HuH-7.5 (cell line): Measurements from ENCODE around the gene RHEB.
A peak's percentile ranks its signal among the peaks of the same experiment; 100 is the strongest.

Experiments
- DNase-seq: peaks from one replicate; pipeline ENCODE4 v3.0.0; 2011; ENCODE audit warnings: low spot score

The RHEB gene

DNA sequence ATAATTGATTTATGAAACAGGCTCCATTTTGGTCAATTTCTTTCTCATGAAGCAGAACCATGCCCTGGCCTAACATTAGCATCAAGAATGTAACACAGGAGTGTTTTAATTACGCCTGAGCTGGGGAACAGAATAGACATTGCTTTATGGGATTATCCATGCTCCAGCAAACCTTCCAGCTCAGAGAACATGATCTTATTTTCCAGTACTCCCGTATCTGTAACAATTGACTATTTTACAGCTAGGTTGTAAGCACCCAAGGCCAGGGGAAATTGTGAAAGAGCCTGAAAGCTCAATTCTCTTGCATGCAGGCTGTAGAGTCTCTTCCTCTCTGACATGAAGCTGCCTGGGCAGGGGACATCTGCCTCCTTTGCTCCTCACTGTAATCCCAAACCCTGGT is 49.0 kb downstream of the RHEB start:
- no peak for DNase-seq

DNA sequence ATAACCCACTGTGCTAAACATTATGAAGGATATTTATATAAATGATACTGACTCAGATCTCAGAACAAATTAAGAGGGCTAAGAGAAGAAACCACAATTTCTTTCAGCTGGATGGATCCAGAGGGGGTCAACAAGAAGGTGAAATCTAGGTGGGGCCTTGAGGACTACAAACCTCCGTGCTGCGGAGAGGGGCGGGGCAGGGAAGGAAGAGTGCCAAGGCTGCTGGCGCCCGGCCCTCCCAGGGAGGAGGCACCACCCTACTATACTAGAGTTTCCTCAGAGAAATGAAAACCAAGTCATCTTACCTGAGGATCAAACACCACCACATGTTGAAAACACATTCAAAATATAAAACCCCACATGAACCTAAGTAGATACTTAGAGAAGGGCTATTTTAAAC is 50.4 kb downstream of the RHEB start:
- no peak for DNase-seq

DNA sequence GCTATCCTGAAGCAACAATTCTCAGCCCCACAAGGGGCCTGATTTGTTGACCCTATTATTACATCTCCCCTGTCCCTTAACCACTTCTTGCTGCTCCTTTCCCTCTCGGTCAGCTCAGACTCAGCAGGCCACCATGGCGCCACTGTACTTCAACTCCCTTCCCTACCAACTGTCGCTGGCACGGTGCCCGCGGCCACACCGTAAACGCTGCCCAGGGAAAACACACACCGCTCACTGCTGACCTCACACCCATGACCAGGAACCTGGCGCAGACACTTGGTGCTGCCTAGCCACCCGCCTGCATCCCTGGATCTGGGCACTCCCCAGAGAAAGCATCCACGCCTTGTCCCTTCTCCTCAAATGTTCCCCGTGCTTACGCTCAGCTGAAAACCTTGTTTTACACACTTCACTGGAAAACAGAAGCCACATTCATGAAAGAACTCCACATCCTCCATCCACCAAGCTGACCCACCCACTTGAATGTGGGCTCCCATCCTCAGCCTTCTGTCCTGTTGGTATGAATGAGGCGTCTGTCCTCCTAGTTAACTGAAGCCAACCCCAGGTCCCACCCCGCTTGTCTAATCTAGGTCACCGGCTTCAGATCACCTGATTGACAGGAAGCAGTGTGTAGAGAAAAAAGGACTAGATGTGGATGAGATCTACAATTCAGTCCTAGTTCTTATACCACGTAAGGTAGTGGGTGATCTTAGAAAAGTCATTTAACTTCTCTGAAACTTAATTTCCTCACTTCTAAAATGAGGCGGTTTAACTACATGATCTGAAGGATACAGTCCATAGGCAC is 51.3 kb downstream of the RHEB start:
- DNase-seq: no peak

DNA sequence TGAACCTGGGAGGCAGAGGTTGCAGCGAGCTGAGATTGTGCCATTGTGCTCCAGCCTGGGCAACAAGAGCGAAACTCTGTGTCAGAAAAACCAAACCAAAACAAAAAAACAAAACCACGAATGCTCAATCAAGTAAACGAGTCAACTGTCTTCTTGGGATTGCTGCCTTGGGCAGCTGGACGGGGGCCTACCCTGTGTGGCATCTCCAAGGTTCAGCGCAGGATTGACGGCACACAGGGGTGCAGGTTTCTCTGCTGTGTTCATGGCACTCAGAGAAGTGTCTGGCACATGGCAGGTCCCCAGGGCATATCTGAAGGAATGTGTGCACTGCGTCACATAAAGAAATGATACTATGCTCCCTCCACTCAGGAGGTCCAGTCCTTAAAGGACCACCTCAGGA is 54.5 kb downstream of the RHEB start:
- DNase-seq: no peak

DNA sequence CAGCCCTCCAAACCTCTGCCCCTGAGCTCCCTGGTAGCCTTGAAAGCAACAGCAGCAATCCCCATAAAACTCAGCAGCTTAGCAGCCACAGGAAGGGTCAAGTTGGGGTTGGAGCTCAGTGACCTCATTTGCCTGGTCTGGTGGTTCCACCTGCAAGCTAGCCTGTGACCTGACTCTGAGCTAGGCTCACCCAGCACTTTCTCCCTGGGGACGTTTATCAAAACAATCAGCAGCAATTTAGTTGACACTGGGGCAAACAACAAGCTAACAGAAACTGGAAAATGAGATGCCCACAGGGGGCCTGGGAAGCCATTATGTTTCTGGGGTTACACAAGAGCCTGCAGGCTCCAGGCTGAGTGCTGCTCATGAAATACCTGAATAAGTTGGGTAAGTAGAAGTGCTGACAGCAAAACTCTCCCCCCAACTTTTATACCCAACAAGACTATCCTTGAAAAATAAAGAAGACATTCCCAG is 57.4 kb downstream of the RHEB start:
- DNase-seq: no peak

DNA sequence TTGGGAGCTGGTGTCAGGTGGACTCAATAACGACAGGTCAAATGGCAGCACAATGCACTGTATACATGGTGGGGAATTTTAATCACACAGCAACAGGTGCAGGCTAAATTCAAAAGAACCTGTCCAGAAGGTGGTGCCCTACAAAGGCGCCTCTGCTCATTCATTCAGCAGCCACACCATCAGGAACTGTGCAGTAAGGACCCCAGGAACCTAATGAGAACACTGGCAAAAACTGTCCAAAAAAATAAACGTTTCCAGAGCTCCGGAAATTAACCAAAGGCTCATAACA is 57.8 kb downstream of the RHEB start:
- no peak for DNase-seq

DNA sequence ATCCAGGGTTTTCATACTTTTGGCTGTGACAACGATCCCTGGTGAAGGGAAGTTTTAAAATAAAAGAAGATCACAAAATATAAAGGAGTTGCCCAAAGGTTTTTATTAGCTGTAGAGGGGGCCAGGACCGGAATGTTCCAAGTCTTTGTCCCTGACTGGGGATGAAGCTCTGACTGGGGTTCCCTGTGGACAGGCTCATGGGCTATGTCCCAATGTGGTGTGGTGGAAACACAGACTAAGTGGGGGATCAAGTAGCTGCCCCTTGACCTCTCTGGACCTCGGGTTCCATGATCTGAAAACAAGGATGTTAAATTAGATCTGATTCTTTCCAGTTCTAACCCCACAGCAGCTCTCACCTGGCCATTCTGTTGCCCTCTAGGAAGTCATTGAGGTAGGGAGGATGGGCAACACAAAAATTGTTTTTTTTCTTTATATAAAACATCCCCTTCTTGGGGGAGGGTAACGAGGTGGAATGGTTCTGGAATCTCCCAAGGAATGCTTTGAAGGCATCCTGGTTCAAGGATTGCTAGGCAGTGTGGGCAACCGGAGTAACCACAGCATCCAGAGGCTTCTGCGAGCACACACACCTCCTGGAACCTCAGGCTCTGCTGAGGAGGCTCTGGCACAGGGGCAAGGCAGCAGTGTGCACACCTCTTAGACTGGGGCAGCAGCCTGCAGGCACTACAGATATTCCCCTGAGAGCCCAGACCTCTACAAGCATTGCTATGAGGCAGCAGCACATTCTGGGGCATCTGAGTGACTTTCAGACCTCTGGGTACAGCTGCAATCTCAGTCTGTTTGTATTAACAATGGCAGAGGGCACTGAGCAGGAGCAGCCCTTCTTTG is 58.4 kb downstream of the RHEB start:
- DNase-seq: no peak

DNA sequence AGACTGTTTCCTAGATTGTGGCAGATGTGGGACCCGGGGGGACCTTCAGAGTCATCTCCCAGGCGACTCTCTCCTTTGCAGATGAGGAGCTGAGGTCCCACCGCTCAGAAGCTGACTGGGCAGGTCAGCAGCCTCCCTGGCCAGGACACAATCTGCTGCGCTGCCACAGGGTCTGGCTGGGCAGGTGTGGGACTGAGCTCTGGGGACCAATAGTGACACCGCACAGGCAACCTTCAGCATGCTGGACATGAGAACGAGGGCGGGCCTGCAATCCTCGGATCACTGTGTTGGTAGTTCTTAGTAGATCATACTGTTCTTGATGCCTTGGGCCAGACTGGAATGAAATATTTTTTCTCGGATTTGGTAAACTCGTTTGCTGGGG is 59.2 kb downstream of the RHEB start:
- no peak for DNase-seq

DNA sequence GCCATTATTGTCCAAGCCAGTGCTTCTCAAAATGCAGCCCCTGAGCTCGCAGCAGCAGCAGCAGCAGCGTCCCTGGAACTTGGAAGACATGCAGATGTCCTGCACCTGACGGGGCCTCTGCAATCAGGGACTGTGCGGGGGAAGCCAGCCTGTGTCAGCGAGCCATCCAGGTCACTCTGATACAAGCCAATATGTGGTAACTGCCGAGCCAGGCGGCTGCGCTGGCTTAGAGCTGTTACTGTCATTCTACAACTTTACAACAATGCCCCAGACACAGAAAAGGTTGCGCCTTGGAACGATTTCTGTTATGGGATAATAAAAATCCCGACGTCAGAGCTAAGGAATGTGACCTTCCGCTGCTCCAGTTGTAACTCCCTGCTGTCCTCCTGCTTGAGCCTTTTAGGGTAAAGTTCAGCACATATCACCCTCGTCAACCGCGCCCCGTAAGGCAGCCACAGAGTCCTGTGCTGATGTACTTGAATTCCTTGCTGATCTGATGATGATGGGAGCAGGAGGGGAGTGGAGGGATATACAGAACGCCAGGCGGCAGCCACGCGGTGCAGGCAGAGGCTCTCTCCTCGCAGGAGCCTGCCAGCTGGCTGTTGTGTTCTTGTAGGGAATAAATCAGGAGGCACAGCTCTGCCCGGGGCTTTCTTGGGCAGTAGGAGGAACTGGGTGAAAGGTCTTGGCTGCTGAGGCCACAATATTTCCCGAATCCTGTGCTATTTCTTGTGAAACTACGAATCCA is 59.8 kb downstream of the RHEB start:
- DNase-seq: peak; percentile 77

DNA sequence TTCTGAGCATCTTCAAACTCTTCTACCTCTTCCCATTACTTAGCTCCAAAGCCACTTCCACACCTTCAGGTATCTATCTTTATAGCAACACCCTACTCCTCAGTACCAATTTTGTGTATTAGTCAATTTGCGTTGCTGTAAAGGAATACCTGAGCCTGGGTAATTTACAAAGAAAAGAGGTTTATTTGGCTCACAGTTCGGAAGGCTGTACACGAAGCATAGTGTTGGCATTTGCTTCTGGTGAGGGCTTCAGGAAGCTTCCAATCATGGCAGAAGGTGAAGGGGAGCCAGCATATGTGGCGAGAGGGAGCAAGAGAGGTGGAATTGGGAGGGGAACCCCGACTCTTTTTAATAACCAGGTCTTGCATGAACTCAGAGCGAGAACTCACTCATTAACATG is 62.2 kb downstream of the RHEB start:
- DNase-seq: no peak

DNA sequence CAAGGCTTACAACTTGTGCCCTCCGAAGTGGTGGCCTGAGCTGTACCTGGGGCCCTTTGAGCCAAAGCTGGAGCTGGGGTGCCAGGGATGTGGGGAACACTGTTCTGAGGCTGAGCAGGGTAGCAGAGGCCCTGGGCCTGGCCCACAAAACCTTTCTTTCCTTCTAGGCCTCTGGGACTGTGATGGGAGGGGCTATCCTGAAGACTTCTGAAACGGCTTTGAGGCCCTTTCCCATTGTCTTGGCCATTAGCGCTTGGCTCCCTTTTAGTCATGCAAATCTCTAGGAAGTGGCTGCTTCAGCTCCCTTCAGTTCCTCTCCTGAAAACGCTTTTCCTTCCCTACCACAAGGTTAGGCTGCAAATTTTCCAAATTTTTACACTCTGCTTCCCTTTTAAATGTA is 62.9 kb downstream of the RHEB start:
- no peak for DNase-seq

DNA sequence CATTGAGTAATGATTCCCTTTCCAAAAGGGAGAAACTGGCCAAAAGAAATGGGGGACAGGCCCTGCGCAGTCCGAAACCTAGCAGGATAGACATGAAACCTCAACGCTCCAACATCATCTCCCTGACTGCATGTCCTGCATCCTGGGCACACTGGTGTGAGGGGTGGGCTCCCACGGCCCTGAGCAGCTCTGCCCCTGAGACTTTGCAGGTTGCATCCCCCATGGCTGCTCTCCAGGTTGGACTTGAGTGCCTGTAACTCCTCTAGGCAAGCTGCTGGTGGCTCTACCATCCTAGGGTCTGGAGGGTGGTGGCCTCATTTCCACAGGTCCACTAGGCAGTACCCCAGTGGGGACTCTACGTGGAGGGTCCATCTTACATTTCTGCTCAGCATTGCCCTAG is 63.4 kb downstream of the RHEB start:
- DNase-seq: no peak

DNA sequence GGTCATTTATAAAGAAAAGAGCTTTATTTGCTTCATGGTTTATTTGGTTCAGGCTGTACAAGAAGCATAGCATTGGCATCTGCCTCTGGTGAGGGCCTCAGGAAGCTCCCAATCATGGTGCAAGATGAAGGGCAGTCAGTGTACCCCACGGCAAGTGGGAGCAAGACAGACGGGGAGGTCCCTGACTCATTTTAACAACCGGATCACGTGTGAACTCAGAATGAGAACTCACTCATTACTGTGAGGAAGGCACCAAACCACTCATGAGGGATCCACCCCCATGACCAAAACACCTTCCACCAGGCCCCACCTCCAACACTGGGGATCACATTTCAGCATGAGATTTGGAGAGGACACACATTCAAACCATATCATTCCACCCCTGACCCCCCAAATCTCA is 64.0 kb downstream of the RHEB start:
- DNase-seq: no peak

DNA sequence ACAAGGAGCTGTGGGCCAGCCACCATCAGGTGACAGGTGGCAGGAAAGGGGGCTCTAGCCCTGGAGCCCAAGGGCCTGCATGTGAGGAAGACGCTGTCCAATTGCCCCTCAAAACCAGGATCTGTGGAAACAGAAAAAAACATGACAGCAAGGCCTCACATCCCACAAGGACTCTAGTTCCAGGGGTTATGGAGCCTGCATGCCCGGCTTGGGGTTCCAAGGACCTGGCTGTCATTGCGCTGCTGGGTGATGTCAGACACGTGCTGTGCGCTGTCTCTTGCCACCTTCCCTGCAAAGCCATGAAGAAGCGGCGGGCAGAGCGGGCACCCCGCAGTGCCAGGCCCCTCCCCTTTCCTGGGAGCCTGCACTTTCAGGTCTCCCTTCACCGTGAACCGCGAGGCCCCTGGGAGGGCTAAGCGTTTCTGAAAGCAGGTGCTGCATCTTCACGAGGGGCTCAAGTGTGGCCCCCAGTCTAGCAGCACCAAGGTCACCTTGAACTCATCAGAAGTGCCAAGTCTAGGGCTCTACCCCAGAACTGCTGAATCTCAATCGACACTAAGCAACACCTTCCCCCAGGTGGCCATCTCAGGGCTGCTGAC is 64.7 kb downstream of the RHEB start:
- no peak for DNase-seq

DNA sequence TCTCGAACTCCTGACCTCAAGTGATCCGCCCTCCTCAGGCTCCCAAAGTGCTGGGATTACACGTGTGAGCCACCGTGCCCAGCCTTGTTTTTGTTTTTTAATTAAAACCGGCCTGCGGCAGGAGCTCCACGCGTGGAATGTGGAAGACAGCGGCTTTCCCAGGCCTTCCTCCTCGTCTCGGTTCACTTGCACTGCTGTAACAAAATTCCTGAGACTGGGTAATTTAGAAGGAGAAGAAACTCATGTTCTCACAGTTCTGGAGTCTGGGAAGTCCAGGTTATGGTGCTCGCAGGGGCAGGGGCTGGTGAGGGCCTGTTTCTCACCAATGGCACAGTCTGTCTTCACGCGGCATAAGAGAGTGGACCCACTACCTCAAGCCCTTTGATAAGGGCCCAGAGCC is 65.4 kb downstream of the RHEB start:
- no peak for DNase-seq

DNA sequence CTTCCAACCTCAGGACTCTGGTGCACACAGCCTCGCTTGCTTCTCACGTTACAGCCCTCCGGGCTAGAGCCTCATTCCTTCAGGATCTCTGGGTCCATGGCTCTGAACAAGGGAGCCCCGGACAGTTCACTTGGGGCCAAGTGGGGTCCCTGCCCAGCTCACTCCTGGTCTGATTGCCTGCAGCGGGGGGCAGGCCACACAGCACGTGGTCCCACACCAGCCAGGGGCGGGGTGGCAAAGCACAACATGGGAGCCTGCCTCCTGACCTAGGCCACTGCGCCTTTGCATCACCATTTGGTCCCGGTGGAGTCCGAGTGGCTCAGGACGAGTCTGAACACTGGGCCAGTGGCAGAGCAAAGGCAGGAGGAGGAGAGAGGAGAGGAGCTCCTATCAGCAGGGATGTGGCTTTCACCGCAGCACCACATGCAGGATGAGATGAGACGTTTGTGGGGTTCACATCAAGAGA is 66.3 kb downstream of the RHEB start:
- DNase-seq: no peak

DNA sequence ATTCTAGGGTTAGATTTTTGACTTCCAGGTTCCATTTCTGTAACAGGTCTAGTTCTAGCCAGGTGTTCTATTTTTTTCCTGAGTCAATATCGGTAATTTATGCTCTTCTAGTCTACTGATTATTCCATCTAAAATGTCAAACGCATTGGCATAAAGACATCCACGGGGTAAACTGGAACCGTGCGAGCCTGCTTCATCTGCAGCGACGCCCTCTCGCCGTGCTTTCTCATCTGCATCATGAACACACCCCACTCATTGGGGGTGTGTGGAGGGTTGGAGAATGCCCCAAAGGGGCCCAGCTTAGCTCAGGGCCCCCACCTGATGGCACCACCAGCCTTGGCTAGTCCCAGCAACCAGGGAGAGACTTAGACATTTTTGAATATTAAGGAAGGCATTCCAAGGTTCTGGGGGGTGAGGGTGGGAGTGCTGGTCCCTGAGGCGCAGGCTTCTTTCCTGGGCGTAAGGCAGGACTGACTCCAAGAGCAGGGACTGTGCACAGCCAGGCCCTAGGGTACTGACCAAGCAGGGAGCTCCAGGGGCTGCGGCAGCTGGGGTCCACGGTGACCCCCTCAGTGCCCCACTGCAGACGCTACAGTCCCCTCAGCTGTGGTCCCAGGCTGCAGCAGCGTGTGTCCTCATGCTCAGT is 66.9 kb downstream of the RHEB start:
- DNase-seq: no peak

DNA sequence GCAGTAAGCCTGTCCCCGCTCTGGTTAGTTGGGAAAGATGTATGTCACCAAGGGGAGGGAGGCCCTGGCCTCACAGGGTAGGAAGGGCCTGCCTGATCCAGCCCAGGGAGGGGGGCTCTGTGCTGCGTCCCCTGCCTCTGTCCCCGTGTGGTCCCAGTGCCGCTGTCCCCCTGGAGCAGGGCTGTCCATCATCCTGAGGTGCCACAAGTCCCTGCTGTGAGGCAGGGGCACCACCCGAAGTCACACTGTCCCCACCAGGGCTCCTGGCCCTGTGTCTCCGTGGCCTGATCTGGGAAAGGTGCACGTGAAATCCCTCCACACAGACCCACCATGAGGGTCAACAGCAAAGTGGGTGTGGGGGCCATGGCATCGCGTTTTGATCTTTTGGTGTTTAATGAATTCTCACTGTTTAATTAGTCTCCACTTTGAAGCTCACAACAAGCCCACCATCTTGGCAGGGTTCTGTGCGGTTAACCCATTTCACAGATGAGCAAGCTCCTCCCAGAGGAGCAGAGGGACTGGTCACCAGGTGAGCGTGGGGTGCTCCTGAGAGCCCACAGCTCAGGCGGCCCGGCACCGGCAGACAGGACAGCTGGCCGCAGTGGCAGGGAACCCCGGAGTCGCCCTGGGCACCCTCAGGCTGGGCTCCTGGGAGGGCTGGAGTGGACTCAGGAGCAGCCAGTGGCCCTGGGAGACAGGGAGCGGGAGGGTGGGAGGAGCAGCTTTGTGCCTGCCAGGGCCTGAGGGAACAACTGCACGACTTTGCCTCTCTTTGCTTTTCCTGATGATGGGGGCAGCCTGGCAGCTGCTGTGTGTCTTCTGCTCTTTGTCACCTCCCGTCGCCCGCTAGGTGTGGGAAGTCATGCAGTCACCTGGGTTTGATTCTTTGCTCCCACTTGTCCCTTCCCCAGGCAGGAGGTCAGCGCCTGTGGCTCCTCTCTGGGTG is 67.8 kb downstream of the RHEB start:
- no peak for DNase-seq

DNA sequence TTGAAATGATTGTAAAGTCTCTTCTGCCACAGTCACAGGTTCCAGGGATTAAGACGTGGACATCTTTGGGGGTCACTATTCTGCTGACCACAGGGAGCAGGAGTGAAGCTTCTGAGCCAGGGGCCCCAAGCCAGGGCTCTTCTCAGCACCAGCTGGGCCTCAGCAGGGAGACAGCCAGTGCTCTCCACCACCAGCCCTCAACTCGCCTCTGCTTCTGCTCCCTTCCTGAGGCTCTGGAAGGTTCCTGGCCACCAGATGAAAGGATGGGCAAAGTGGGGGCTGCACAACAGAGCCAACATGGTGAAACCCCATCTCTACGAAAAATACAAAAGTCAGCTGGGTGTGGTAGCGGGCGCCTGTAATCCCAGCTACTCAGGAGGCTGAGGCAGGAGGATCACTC is 68.5 kb downstream of the RHEB start:
- no peak for DNase-seq

DNA sequence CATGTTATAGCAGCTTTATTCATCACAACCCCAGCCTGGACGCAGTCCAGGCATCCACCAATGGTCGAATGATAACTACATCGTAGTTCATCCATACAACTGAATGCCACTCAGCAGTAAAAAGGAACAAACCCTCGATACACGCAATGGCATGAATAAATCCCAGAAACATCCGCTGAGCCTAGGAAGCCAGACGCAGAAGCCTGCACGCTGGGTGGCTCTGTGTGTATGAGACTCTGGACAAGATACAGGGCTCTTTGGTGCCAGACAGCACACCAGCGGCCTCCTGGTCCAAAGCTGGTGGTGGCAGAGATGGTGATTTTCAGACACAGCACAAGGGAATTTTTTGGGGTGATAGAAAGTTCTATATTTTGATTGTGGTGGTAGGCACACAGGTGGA is 69.7 kb downstream of the RHEB start:
- DNase-seq: no peak
